K562 (cell line): ENCODE data around the gene DIRAS1. TPM values are rescaled to one million over a fixed set of nuclear protein-coding genes. Genes with fewer than 3 reads are reported as not detected.

Experiments used
- ATAC-seq: fragments of 200-7000 bp; cut with Tn5 transposase; 3 replicates; pipeline ENCODE4 v1.9.1; 2020; ENCODE audit warnings: moderate library complexity
- BruUV-seq: library from RNA; stranded (reverse); fragments of 400-500 nt; replicated peaks from 2 replicates; lab custom pipeline; 2021; lab: Mats Ljungman, UMichigan
- CTCF ChIA-PET: fragments of 300-600 bp; formaldehyde crosslinking; extraction: SDS; loops from one replicate; lab custom pipeline; 2021; ENCODE audit warnings: low intra/inter-chr PET ratio; lab: Yijun Ruan, JAX
- POLR2A ChIA-PET: fragments of 300-600, 350-650 bp; sonication (Branson Sonifier 250); formaldehyde crosslinking; extraction: SDS; loops from one replicate; lab custom pipeline; 2021; ENCODE audit warnings: antibody characterized with exemption, inconsistent platforms; lab: Yijun Ruan, JAX
- DNase-seq, 4 experiments: peaks; one replicate each; pipeline versions ENCODE4 v3.0.0 to v3.0.0-alpha.2; 2011 to 2018; ENCODE audit warnings: low spot score in 3 of 4, mixed read lengths in 3 of 4; ENCODE audit errors: extremely low read depth in 1 of 4
- FAIRE-seq: peaks from 2 replicates; lab custom pipeline; 2011; peaks lifted over from hg19 to GRCh38; lab: Jason Lieb, UNC
- H2AFZ ChIP-seq: 2 replicates; pipeline ENCODE4 v1.6.0; 2011; ENCODE audit warnings: low read depth, low read length, control low read depth, inconsistent platforms
- H3K27ac ChIP-seq: fragments of 200-600 bp; 3 replicates; pipeline ENCODE4 v1.8.0; 2011; ENCODE audit warnings: low read depth, mild to moderate bottlenecking, control low read depth, inconsistent platforms, low read length, moderate library complexity, mixed read lengths; ENCODE audit errors: extremely low read depth
- H3K27me3 ChIP-seq, 2 experiments: fragments of 300-600 bp in 1 of 2; 2 replicates in 1 of 2; 3 replicates in 1 of 2; pipeline versions ENCODE4 v1.6.0 to v1.8.0; 2011; ENCODE audit warnings: inconsistent platforms in 2 of 2, low read length in 2 of 2, mild to moderate bottlenecking in 1 of 2, mixed read lengths in 1 of 2, moderate library complexity in 1 of 2; ENCODE audit not compliant: control insufficient read depth in 2 of 2, insufficient read depth in 2 of 2
- H3K36me3 ChIP-seq: fragments of 300-600 bp; 3 replicates; pipeline ENCODE4 v1.8.0; 2011; ENCODE audit warnings: mild to moderate bottlenecking, low read length, inconsistent platforms; ENCODE audit not compliant: control insufficient read depth, insufficient read depth
- H3K4me1 ChIP-seq, 2 experiments: fragments of 200-600 bp in 1 of 2; replicated peaks in 1 of 2; 2 replicates in 1 of 2; 3 replicates in 1 of 2; pipeline versions ENCODE4 v1.5.1 to v1.8.0; 2011; ENCODE audit warnings: inconsistent platforms in 2 of 2, low read length in 2 of 2, mild to moderate bottlenecking in 1 of 2, mixed read lengths in 1 of 2, moderate library complexity in 1 of 2; ENCODE audit not compliant: control insufficient read depth in 2 of 2, insufficient read depth in 2 of 2
- H3K4me2 ChIP-seq: 2 replicates; pipeline ENCODE4 v1.6.1; 2011; ENCODE audit warnings: low read length, control low read depth, inconsistent platforms, mixed read lengths; ENCODE audit not compliant: insufficient read depth
- H3K4me3 ChIP-seq: fragments of 200-600 bp; sonication (generic), shearing (Covaris generic); 2 replicates; pipeline ENCODE4 v1.5.1; 2016; ENCODE audit warnings: control low read depth, inconsistent platforms
- H3K79me2 ChIP-seq: fragments of 200-600 bp; 3 replicates; pipeline ENCODE4 v1.8.0; 2011; ENCODE audit warnings: low read length, inconsistent platforms; ENCODE audit not compliant: control insufficient read depth, insufficient read depth
- H3K9ac ChIP-seq, 2 experiments: 2 replicates each; pipeline versions ENCODE4 v1.6.0 to v1.6.1; 2011; ENCODE audit warnings: low read depth in 2 of 2, low read length in 2 of 2, control low read depth in 1 of 2, inconsistent platforms in 1 of 2, mild to moderate bottlenecking in 1 of 2, mixed read lengths in 1 of 2; ENCODE audit not compliant: insufficient read depth in 1 of 2
- H3K9me1 ChIP-seq: one replicate; pipeline ENCODE4 v1.6.0; 2011; ENCODE audit warnings: inconsistent platforms, mild to moderate bottlenecking, low read length, moderate library complexity; ENCODE audit not compliant: control insufficient read depth, insufficient read depth
- H3K9me3 ChIP-seq: replicated peaks from 2 replicates; pipeline ENCODE4 v1.5.1; 2011; ENCODE audit warnings: low read depth, low read length, inconsistent platforms; ENCODE audit not compliant: control insufficient read depth, insufficient read depth
- H4K20me1 ChIP-seq: replicated peaks from 2 replicates; pipeline ENCODE4 v1.6.1; 2011; ENCODE audit warnings: low read length, inconsistent platforms, mixed read lengths; ENCODE audit not compliant: control insufficient read depth, insufficient read depth
- BRF1 ChIP-seq: IDR thresholded peaks from 3 replicates; pipeline ENCODE4 v1.6.1; 2011; ENCODE audit warnings: borderline replicate concordance, mild to moderate bottlenecking; ENCODE audit not compliant: insufficient read length; ENCODE audit errors: extremely low read depth
- DPF2 ChIP-seq: fragments of 450-650 bp; IDR thresholded peaks from 2 replicates; pipeline ENCODE4 v1.6.1; 2016
- ETV1 ChIP-seq: fragments of 450-650 bp; conservative IDR thresholded peaks from 2 replicates; pipeline ENCODE4 v1.6.1; 2016; ENCODE audit warnings: missing genetic modification characterization, control low read depth, low read depth, missing compliant biosample characterization
- PYGO2 ChIP-seq: fragments of 450-650 bp; IDR thresholded peaks from 2 replicates; pipeline ENCODE4 v1.6.1; 2016; ENCODE audit warnings: mild to moderate bottlenecking, missing genetic modification characterization, moderate library complexity, missing compliant biosample characterization
- ZBTB11 ChIP-seq, 3 experiments: fragments of 200-800 bp in 1 of 3; fragments of 250-450 bp in 1 of 3; fragments of 450-650 bp in 1 of 3; sonication (Bioruptor Pico) in 1 of 3; sonication (Bioruptor generic) in 1 of 3; formaldehyde crosslinking in 1 of 3; IDR thresholded peaks; 2 replicates each; pipeline versions ENCODE4 v1.6.1 to v1.8.0; 2016 to 2022; ENCODE audit warnings: mild to moderate bottlenecking in 2 of 3, missing genetic modification characterization in 2 of 3, missing compliant biosample characterization in 1 of 3, moderate library complexity in 1 of 3
- WGBS: fragments of 100-300 bp; shearing (Covaris generic); methylation state at CpG from one replicate; pipeline ENCODE4 v1.1.6; 2016; ENCODE audit warnings: low coverage, mixed read lengths; ENCODE audit not compliant: insufficient coverage; ENCODE audit errors: missing lambda C conversion rate; 5-methylcytosine and 5-hydroxymethylcytosine counted together
- in situ Hi-C: fragments of 300-500 bp; cut with MboI; formaldehyde crosslinking; loops from 4 replicates; pipeline ENCODE4 v1.15.0; 2018; ENCODE audit warnings: inconsistent platforms, mixed read lengths
- intact Hi-C: fragments of 100-400 bp; cut with micrococcal nuclease; formaldehyde crosslinking; loops from 2 replicates; pipeline ENCODE4 v1.14.2; 2022
- polyA plus RNA-seq, 8 experiments: library from polyadenylated mRNA; depleted of rRNA in 4 of 8; stranded (reverse) in 5 of 8; unstranded in 3 of 8; fragments of >200 nt; fragmentation: Nextera tagmentation in 2 of 8; fragmentation: Illumina TruSeq in 1 of 8; extraction: Ambion mirVana in 2 of 8; extraction: Trizol in 1 of 8; gene quantifications; 2 replicates each; pipeline versions ENCODE4 v1.2.1 to v1.2.3, GENCODE V29; 2011 to 2014; ENCODE audit warnings: inconsistent platforms in 1 of 8, missing spikeins in 1 of 8
- total RNA-seq, 7 experiments: library from RNA; depleted of rRNA in 6 of 7; stranded (reverse); fragments of >200 nt in 6 of 7; fragmentation: Illumina TruSeq in 2 of 7; extraction: Trizol in 2 of 7; gene quantifications; 2 replicates each; pipeline versions ENCODE4 v1.2.1 to v1.2.3, GENCODE V29; 2011 to 2021; ENCODE audit warnings: low replicate concordance in 1 of 7
- TF ChIP-seq, protein P1 (sequence below): fragments of 450-650 bp; IDR thresholded peaks from 2 replicates; pipeline ENCODE4 v1.6.1; 2014; ENCODE audit warnings: low read depth, mild to moderate bottlenecking, moderate library complexity, borderline replicate concordance

Gene DIRAS1
- total and polyA plus RNA-seq, 9 of the 15 experiments (the other 6 are each of a cell fraction or from before 2014, with no cell fraction given), result 0.11 to 12.0 (median 2.9) TPM

- POLR2A ChIA-PET, result interaction anchor here (0.6 kb wide), 1 partner anchor 254 kb away, joined by 3 read pairs; no protein-coding TSS in a partner anchor
- Histone ChIP-seq H3K27ac (no peak overlapping the region), H3K9me3 (no peaks in the 10 kb centered on the region; the same call in 1 of the 2 replicates), H3K36me3 (no peaks in the 10 kb centered on the region), H3K9ac (no peak overlapping the region), H2AFZ (no peak overlapping the region), H3K4me2 (no peak overlapping the region), H3K9me1 (no peaks in the 10 kb centered on the region), H3K4me3 (no peak overlapping the region), H3K4me1 (peaks cover 0 to 3% of the 10 kb centered on the region in 2 experiments; a peak in 3 of 5 replicates), H4K20me1 (no peaks in the 10 kb centered on the region), H3K27me3 (peaks cover 34 to 67% of the 10 kb centered on the region in 2 experiments), H3K79me2 (no peaks in the 10 kb centered on the region)
- no peak for TF ChIP-seq ZBTB11 (CRISPR knock-in tag; IDR thresholded peaks at IDR 0.05)
- TF ChIP-seq, protein P1, sequence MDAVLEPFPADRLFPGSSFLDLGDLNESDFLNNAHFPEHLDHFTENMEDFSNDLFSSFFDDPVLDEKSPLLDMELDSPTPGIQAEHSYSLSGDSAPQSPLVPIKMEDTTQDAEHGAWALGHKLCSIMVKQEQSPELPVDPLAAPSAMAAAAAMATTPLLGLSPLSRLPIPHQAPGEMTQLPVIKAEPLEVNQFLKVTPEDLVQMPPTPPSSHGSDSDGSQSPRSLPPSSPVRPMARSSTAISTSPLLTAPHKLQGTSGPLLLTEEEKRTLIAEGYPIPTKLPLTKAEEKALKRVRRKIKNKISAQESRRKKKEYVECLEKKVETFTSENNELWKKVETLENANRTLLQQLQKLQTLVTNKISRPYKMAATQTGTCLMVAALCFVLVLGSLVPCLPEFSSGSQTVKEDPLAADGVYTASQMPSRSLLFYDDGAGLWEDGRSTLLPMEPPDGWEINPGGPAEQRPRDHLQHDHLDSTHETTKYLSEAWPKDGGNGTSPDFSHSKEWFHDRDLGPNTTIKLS, result no peak
- TF ChIP-seq BRF1, result no peak
- no peak for TF ChIP-seq PYGO2 (tag)
- TF ChIP-seq ETV1 (tag), result no peak
- TF ChIP-seq DPF2, result no peak
- no peak for ATAC-seq
- intact Hi-C loops, result no loop called here
- no peak for FAIRE-seq
- DNase-seq, result no peak
- no TSS peak for BruUV-seq
- in situ Hi-C loops, result no loop called here
- CTCF ChIA-PET, result no interaction called here
- under 1% methylated on average over 11 of the region's 11 CpGs for WGBS
Observed at GRCh38 chr19:2675892-2676291, 45.3 kb downstream of the DIRAS1 start.
